B cell (primary cell): ENCODE results near the gene CAMTA1. TPM values are rescaled to one million over a fixed set of nuclear protein-coding genes. Genes with fewer than 3 reads are reported as not detected.

Experiments used
- ATAC-seq: fragments of 200-7000 bp; cut with Tn5 transposase; one replicate; pipeline ENCODE4 v1.10.0; 2021; ENCODE audit warnings: low read depth, mild to moderate bottlenecking, moderate number of reproducible peaks, moderate library complexity
- CTCF ChIA-PET: fragments of 350-600 bp; sonication (Branson Sonifier 250); formaldehyde crosslinking; loops from one replicate; lab custom pipeline; 2021; ENCODE audit warnings: antibody characterized with exemption, inconsistent platforms; lab: Charles Lee
- POLR2A ChIA-PET: fragments of 350-600 bp; sonication (Branson Sonifier 250); formaldehyde crosslinking; loops from one replicate; lab custom pipeline; 2021; ENCODE audit warnings: antibody characterized with exemption; lab: Charles Lee
- DNase-seq: peaks from one replicate; pipeline ENCODE4 v3.0.0; 2013
- H2AFZ ChIP-seq: 2 replicates; pipeline ENCODE4 v1.6.1; 2012; ENCODE audit warnings: mild to moderate bottlenecking, low read depth, low read length; ENCODE audit not compliant: insufficient read depth, poor library complexity, severe bottlenecking
- H3K27ac ChIP-seq, 2 donors: 1 replicate in 1 of 2; 2 replicates in 1 of 2; pipeline ENCODE4 v1.5.1; 2012 to 2013; ENCODE audit warnings: low read length in 2 of 2, mild to moderate bottlenecking in 2 of 2, moderate library complexity in 1 of 2
- H3K27me3 ChIP-seq, 4 experiments: fragments of 200-600 bp in 1 of 4; sonication (generic) in 1 of 4; replicated peaks in 1 of 4; 1 replicate in 2 of 4; 2 replicates in 2 of 4; pipeline versions ENCODE4 v1.6.1 to v1.7.0; 2013 to 2016; ENCODE audit warnings: low read length in 3 of 4, mild to moderate bottlenecking in 2 of 4, mixed read lengths in 1 of 4, moderate library complexity in 1 of 4; ENCODE audit not compliant: insufficient read depth in 4 of 4, control insufficient read depth in 3 of 4; ENCODE audit errors: control extremely low read depth in 1 of 4
- H3K36me3 ChIP-seq, 2 experiments: replicated peaks in 1 of 2; 1 replicate in 1 of 2; 2 replicates in 1 of 2; pipeline versions ENCODE4 v1.6.1 to v1.7.1; 2013; ENCODE audit warnings: low read length in 1 of 2; ENCODE audit not compliant: insufficient read depth in 2 of 2, control insufficient read depth in 1 of 2; ENCODE audit errors: control extremely low read depth in 1 of 2, extremely low read depth in 1 of 2
- H3K4me1 ChIP-seq, 2 donors: fragments of 200-600 bp in 1 of 2; sonication (generic) in 1 of 2; 1 replicate in 1 of 2; 2 replicates in 1 of 2; pipeline versions ENCODE4 v1.5.1 to v1.6.1; 2013 to 2017; ENCODE audit warnings: low read length in 2 of 2; ENCODE audit not compliant: control insufficient read depth in 2 of 2, insufficient read depth in 2 of 2
- H3K4me2 ChIP-seq: replicated peaks from 2 replicates; pipeline ENCODE3; 2012; ENCODE audit warnings: mild to moderate bottlenecking, low read depth, low read length; ENCODE audit not compliant: poor library complexity, severe bottlenecking
- H3K4me3 ChIP-seq, 5 experiments: fragments of 200-600 bp in 1 of 5; sonication (generic) in 1 of 5; 1 replicate in 3 of 5; 2 replicates in 2 of 5; pipeline versions ENCODE4 v1.5.1 to v1.7.0; 2011 to 2016; ENCODE audit warnings: low read length in 4 of 5, mild to moderate bottlenecking in 4 of 5, low read depth in 2 of 5, control low read depth in 1 of 5, moderate library complexity in 1 of 5; ENCODE audit not compliant: insufficient read depth in 1 of 5; ENCODE audit errors: control extremely low read depth in 1 of 5, extremely low read depth in 1 of 5
- H3K79me2 ChIP-seq: fragments of 200-600 bp; sonication (generic); one replicate; pipeline ENCODE4 v1.6.0; 2016; ENCODE audit warnings: low read length; ENCODE audit not compliant: control insufficient read depth, insufficient read depth
- H3K9ac ChIP-seq: fragments of 200-600 bp; sonication (generic); 2 replicates; pipeline ENCODE4 v1.6.1; 2017; ENCODE audit warnings: mild to moderate bottlenecking, low read length, moderate library complexity
- H3K9me3 ChIP-seq, 3 donors: one replicate each; pipeline versions ENCODE4 v1.6.1 to v1.7.1; 2013; ENCODE audit warnings: low read length in 2 of 3; ENCODE audit not compliant: control insufficient read depth in 2 of 3, insufficient read depth in 1 of 3; ENCODE audit errors: control extremely low read depth in 1 of 3
- H4K20me1 ChIP-seq: 2 replicates; pipeline ENCODE4 v1.6.0; 2012; ENCODE audit warnings: mild to moderate bottlenecking, low read length; ENCODE audit not compliant: insufficient read depth, control insufficient read depth, poor library complexity, severe bottlenecking
- H3K27ac Mint-ChIP-seq: one replicate; pipeline ENCODE4 v1.8.0; 2021; ENCODE audit warnings: mixed read lengths
- H3K27me3 Mint-ChIP-seq: one replicate; pipeline ENCODE4 v1.8.0; 2021; ENCODE audit warnings: mixed read lengths
- H3K4me1 Mint-ChIP-seq: one replicate; pipeline ENCODE4 v1.8.0; 2021; ENCODE audit warnings: mixed read lengths
- H3K4me3 Mint-ChIP-seq: one replicate; pipeline ENCODE4 v1.8.0; 2021; ENCODE audit warnings: mixed read lengths
- H3K9me3 Mint-ChIP-seq: one replicate; pipeline ENCODE4 v1.8.0; 2022; ENCODE audit warnings: mixed read lengths; ENCODE audit not compliant: insufficient read depth
- CTCF ChIP-seq: fragments of 200-600 bp; IDR thresholded peaks from one replicate; pipeline ENCODE4 v1.8.0; 2022; ENCODE audit warnings: antibody characterized with exemption, mild to moderate bottlenecking
- EZH2 ChIP-seq: IDR thresholded peaks from 2 replicates; pipeline ENCODE4 v1.6.1; 2012; ENCODE audit warnings: borderline replicate concordance, low read depth, mild to moderate bottlenecking, moderate library complexity, low read length; ENCODE audit not compliant: insufficient read depth, poor library complexity, severe bottlenecking
- WGBS: methylation state at CpG from one replicate; pipeline ENCODE4 v1.1.5; 2013; ENCODE audit warnings: missing lambda C conversion rate; ENCODE audit not compliant: insufficient coverage; 5-methylcytosine and 5-hydroxymethylcytosine counted together
- intact Hi-C: fragments of 100-400 bp; cut with micrococcal nuclease; formaldehyde crosslinking; loops from one replicate; pipeline ENCODE4 v1.10.0; 2022
- polyA plus RNA-seq: library from polyadenylated mRNA; depleted of rRNA; stranded (reverse); fragments of >200 nt; gene quantifications from 2 replicates; pipeline ENCODE4 v1.2.3, GENCODE V29; 2012
- total RNA-seq, 2 donors: library from RNA; stranded (reverse); fragments of 120-200 nt in 1 of 2; gene quantifications; 1 replicate in 1 of 2; 2 replicates in 1 of 2; pipeline versions ENCODE4 v1.2.3 to v1.2.4, GENCODE V29; 2013 to 2022

CAMTA1 gene
- total and polyA plus RNA-seq, 2 donors (not counting 1 experiment from before 2014, with no cell fraction given), result 42.2 to 45.7 TPM

GRCh38 chr1:7220007-7220406, 434.8 kb downstream of the CAMTA1 start:
- H3K27ac Mint-ChIP-seq, result no peak overlapping the region
- POLR2A ChIA-PET, result no interaction called here
- Histone ChIP-seq H3K27ac (no peak overlapping the region), H3K79me2 (no peaks in the 10 kb centered on the region), H3K36me3 (no peaks in the 10 kb centered on the region), H4K20me1 (no peaks in the 10 kb centered on the region), H3K4me2 (no peak overlapping the region), H3K9me3 (peaks cover 0 to 9% (median 0%) of the 10 kb centered on the region in 3 donors), H3K9ac (no peak overlapping the region), H3K4me1 (no peaks in the 10 kb centered on the region), H3K27me3 (no peaks in the 10 kb centered on the region), H3K4me3 (no peak overlapping the region), H2AFZ (no peak overlapping the region)
- H3K4me1 Mint-ChIP-seq, result no peaks in the 10 kb centered on the region
- H3K9me3 Mint-ChIP-seq, result no peaks in the 10 kb centered on the region
- 90% methylated on average over 5 of the region's 10 CpGs for WGBS
- intact Hi-C loops, result no loop called here
- TF ChIP-seq CTCF (no peak), EZH2 (no peak)
- CTCF ChIA-PET, result no interaction called here
- H3K27me3 Mint-ChIP-seq, result peaks cover 20% of the 10 kb centered on the region
- ATAC-seq (no peak), DNase-seq (no peak)
- H3K4me3 Mint-ChIP-seq, result no peak overlapping the region

DNA sequence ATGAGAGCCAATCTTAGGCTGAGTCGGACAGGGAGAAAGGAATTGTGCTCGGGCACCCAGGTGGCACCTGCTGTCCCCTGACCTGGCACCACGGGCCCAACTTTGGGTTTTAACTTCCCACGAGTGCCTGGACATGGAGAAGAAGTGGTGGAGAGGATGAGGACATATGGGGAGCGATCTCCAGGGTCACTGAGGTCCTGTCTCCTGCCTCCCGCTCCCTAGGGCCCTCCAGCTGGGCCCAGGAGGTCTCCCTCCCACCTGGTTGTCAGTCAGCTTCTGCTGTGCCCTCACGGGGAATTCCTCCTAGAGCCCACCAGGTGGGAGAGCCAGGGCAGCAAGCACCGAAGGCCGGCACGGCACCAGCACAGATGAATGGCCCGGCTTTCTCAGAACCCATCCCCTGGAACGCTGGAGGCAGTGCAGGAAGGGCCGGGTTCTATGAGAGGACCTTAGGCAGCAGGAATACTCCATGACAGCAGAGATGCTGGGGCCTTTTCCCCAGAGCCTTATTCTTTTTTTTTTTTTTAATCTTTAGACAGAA, 435.5 kb downstream of the CAMTA1 start:
- peaks cover 19% of the 10 kb centered on the region for H3K27me3 Mint-ChIP-seq
- ATAC-seq, result no peak

More for the DNA sequence above, 435.5 kb downstream of the CAMTA1 start:
- no peak for TF ChIP-seq CTCF
- no peak for TF ChIP-seq EZH2
- Histone ChIP-seq H3K9ac (no peak overlapping the region), H3K27me3 (no peaks in the 10 kb centered on the region), H3K4me3 (no peak overlapping the region), H3K9me3 (peaks cover 0 to 9% (median 0%) of the 10 kb centered on the region in 3 donors), H4K20me1 (no peaks in the 10 kb centered on the region), H3K4me2 (no peak overlapping the region), H3K36me3 (no peaks in the 10 kb centered on the region), H3K27ac (no peak overlapping the region), H2AFZ (no peak overlapping the region), H3K79me2 (no peaks in the 10 kb centered on the region), H3K4me1 (no peaks in the 10 kb centered on the region)
- intact Hi-C loops, result no loop called here
- Mint-ChIP-seq H3K4me1 (no peaks in the 10 kb centered on the region), H3K9me3 (no peaks in the 10 kb centered on the region), H3K27ac (no peak overlapping the region), H3K4me3 (no peak overlapping the region)
- POLR2A ChIA-PET, result no interaction called here
- 90% methylated on average over 13 of the region's 13 CpGs for WGBS
- CTCF ChIA-PET, result no interaction called here
- DNase-seq, result no peak
